RWPE2 (cell line): Measurements from ENCODE around the gene C3orf80.

Experiments
- ATAC-seq: fragments of 200-7000 bp; cut with Tn5 transposase; 3 replicates; pipeline ENCODE4 v1.9.1; 2021; ENCODE audit warnings: low read depth
- DNase-seq: peaks from one replicate; pipeline ENCODE4 v3.0.0-alpha.2; 2020; ENCODE audit warnings: low spot score
- H3K27ac ChIP-seq: fragments of 450-650 bp; 2 replicates; pipeline ENCODE4 v1.5.1; 2017; ENCODE audit warnings: mild to moderate bottlenecking; ENCODE audit not compliant: poor library complexity, severe bottlenecking
- H3K27me3 ChIP-seq: fragments of 250-450 bp; sonication (Bioruptor Pico); 2 replicates; pipeline ENCODE4 v1.5.1; 2021; ENCODE audit warnings: mild to moderate bottlenecking, moderate library complexity; ENCODE audit not compliant: insufficient read depth, poor library complexity, severe bottlenecking
- H3K36me3 ChIP-seq: fragments of 250-450 bp; sonication (Bioruptor Pico); 2 replicates; pipeline ENCODE4 v1.5.1; 2020; ENCODE audit warnings: low read depth, mild to moderate bottlenecking, moderate library complexity
- H3K4me1 ChIP-seq: fragments of 250-450 bp; sonication (Bioruptor Pico); 2 replicates; pipeline ENCODE4 v1.5.1; 2021; ENCODE audit warnings: mild to moderate bottlenecking, moderate library complexity; ENCODE audit not compliant: insufficient read depth, poor library complexity, severe bottlenecking
- H3K4me3 ChIP-seq: fragments of 250-450 bp; sonication (Bioruptor Pico); 2 replicates; pipeline ENCODE4 v1.5.1; 2021; ENCODE audit warnings: mild to moderate bottlenecking, moderate library complexity; ENCODE audit not compliant: severe bottlenecking
- H3K9me3 ChIP-seq: fragments of 250-450 bp; sonication (Bioruptor Pico); 2 replicates; pipeline ENCODE4 v1.5.1; 2021; ENCODE audit warnings: mild to moderate bottlenecking, moderate library complexity; ENCODE audit not compliant: severe bottlenecking
- TF ChIP-seq, protein P1 (sequence below): fragments of 450-650 bp; IDR thresholded peaks from one replicate; pipeline ENCODE4 v1.5.1; 2017; ENCODE audit warnings: mild to moderate bottlenecking, moderate library complexity; ENCODE audit not compliant: poor library complexity, severe bottlenecking

The C3orf80 gene

DNA sequence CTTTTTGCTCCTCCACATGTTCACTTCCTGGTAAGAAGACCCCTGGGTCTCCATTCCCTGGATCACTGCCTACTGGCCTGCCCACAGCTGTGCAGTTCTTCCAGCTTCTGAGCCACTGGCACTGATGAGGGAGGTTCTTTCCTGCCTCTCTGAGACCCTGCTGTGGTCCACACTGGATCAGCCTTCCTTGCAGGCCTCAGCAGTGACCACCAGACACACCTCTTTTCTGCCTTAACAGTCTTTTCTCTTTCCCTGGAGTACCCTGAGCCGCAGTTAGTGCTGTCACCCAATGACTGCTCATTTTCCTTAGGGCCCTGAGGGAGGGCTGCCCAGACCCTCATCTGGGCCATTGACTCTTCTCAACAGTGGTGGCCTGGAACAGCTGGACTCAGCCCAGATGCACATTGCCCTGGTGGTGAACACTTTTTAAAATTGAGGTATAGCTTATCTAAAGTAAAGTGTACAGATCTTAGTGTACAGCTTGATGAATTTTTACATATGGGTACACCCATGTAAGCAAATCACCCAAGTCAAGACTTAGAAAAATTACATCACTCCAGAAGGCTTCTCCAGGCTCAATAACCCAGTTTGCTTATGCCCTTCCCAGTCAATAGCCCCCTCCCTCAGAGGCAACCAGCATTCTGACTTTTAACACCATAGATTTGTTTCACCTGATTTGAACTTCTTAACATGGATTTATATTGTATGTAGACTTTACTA lies 32.8 kb upstream of the C3orf80 start:
- Histone ChIP-seq H3K4me1 (no peaks in the 10 kb centered on the region), H3K36me3 (no peaks in the 10 kb centered on the region), H3K9me3 (no peaks in the 10 kb centered on the region), H3K4me3 (no peak overlapping the region), H3K27ac (no peak overlapping the region), H3K27me3 (no peaks in the 10 kb centered on the region)
- TF ChIP-seq, protein P1, sequence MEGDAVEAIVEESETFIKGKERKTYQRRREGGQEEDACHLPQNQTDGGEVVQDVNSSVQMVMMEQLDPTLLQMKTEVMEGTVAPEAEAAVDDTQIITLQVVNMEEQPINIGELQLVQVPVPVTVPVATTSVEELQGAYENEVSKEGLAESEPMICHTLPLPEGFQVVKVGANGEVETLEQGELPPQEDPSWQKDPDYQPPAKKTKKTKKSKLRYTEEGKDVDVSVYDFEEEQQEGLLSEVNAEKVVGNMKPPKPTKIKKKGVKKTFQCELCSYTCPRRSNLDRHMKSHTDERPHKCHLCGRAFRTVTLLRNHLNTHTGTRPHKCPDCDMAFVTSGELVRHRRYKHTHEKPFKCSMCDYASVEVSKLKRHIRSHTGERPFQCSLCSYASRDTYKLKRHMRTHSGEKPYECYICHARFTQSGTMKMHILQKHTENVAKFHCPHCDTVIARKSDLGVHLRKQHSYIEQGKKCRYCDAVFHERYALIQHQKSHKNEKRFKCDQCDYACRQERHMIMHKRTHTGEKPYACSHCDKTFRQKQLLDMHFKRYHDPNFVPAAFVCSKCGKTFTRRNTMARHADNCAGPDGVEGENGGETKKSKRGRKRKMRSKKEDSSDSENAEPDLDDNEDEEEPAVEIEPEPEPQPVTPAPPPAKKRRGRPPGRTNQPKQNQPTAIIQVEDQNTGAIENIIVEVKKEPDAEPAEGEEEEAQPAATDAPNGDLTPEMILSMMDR: no peak
- DNase-seq (no peak), ATAC-seq (no peak)

DNA sequence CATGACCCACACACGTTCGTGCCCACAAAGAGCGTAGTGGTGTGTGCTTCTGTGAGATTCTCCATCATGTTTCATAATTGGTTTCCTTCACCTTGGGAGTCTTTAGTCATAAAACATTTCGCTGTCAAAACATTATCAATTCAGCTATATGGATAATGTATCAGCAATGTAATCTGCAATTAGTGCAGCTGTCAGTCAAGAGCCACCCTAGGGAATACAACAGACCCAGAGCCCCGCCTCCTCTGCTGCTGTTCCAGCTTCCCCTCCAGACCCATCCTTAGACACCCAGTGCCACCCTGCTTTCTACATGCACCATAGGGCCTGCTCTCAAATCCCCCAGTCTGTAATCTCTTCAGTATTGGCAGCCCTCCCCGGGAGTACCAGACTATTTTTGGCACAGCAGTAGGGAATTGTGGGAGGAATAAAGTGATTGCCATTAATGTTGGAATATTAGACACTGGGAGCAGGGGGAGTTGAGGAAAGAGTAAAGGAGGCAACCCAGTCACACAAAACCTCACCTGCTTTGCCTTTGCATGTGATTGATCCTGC lies 31.5 kb upstream of the C3orf80 start:
- H3K4me3 ChIP-seq: no peak overlapping the region
- no peak for ATAC-seq
- no peak for DNase-seq

DNA sequence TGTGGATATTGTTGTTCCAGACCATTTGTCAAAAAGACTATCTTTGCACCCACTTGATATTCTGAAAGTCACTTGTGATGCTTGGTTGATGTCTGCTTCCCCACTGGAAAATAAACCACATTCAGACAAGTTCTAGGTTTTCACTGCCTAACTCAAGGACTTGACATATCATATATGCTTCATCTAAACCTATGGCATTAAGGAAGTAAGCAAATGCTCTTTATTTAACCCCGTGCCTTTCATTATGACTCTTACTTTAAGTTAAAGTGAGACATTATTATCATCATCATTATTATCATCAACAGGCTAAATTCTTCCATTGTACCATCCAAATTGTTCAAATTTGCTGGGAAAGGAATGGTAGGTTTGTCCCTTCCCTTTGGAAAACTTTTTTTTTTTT lies 30.8 kb upstream of the C3orf80 start:
- DNase-seq (no peak), ATAC-seq (no peak)
- TF ChIP-seq, protein P1: no peak
- Histone ChIP-seq H3K36me3 (no peaks in the 10 kb centered on the region), H3K4me3 (no peak overlapping the region), H3K4me1 (no peaks in the 10 kb centered on the region), H3K9me3 (no peaks in the 10 kb centered on the region), H3K27ac (no peak overlapping the region), H3K27me3 (no peaks in the 10 kb centered on the region)

More for the DNA sequence above, 31.5 kb upstream of the C3orf80 start:
- TF ChIP-seq, protein P1: no peak
- Histone ChIP-seq H3K27me3 (no peaks in the 10 kb centered on the region), H3K36me3 (no peaks in the 10 kb centered on the region), H3K4me1 (no peaks in the 10 kb centered on the region), H3K9me3 (no peaks in the 10 kb centered on the region), H3K27ac (no peak overlapping the region)

DNA sequence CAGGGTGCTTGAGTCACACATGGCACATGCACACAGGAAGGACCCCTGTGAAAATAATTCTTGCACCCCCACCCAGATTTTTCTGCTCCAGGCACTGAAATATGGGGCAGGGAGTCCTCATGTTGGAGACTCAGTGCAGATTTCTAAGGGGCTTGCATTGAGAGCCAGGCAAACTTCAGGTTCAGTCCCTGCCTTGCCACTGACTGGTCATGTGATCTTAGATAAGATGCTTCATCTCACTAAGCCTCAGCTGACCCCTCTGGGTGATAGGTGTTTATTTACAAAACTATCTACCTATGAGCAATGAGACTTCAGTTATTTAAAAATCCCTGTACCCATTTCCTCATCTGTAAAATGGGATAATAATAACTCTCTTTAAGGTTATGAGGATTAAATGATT lies 30.1 kb upstream of the C3orf80 start:
- Histone ChIP-seq H3K4me1 (no peaks in the 10 kb centered on the region), H3K4me3 (no peak overlapping the region), H3K27me3 (no peaks in the 10 kb centered on the region), H3K27ac (no peak overlapping the region), H3K36me3 (no peaks in the 10 kb centered on the region), H3K9me3 (no peaks in the 10 kb centered on the region)
- DNase-seq (no peak), ATAC-seq (no peak)
- TF ChIP-seq, protein P1: no peak

DNA sequence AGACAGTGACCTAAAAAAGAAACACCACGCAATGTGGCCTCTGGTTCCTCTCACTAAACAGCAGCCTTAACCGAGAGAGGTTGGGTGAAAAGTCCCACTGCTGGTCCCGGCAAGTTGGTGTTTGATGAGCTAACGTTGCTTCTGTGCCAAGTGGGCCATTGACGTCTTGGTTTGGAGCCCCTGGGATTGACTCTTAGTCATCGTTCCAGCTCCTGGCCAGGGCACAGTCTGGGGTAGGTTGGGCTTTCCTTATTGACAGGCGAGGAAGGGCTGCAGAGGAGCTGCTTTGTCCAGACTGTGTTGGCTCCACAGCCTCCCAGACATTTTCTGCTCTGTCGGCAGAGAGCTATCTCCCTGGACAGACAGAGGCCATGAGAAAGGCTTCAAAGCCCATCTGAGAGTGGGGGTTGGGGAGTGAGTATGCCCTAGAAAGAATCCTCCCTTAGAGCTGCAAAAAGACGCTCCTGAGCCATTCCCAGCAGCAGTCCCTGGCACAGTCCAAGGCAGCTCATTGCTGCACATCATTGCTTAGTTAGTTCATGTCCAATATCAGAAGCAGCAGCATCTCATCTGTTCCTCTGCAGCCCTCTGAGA lies 28.6 kb upstream of the C3orf80 start:
- TF ChIP-seq, protein P1: no peak
- H3K27ac ChIP-seq: no peak overlapping the region
- ATAC-seq (no peak), DNase-seq (no peak)
- no peaks in the 10 kb centered on the region for H3K27me3 ChIP-seq
- no peaks in the 10 kb centered on the region for H3K4me1 ChIP-seq
- no peak overlapping the region for H3K4me3 ChIP-seq
- H3K36me3 ChIP-seq: no peaks in the 10 kb centered on the region
- H3K9me3 ChIP-seq: no peaks in the 10 kb centered on the region
